AG04450 (cell line): ENCODE data around the gene COX5A. TPM values are rescaled to one million over a fixed set of nuclear protein-coding genes. Genes with fewer than 3 reads are reported as not detected.
A peak's percentile ranks its signal among the peaks of the same experiment; 100 is the strongest.

Experiments used
- CTCF ChIA-PET: fragments of 300-600, 350-600 bp; formaldehyde crosslinking; extraction: SDS; loops from one replicate; lab custom pipeline; 2022; ENCODE audit warnings: antibody characterized with exemption, inconsistent platforms; lab: Charles Lee
- POLR2A ChIA-PET: fragments of 350-600 bp; formaldehyde crosslinking; extraction: SDS; loops from one replicate; lab custom pipeline; 2021; ENCODE audit warnings: antibody characterized with exemption, inconsistent platforms; lab: Yijun Ruan, JAX
- DNase-seq: peaks from one replicate; pipeline ENCODE4 v3.0.0-alpha.2; 2011; ENCODE audit warnings: low read depth, low spot score
- H3K27ac ChIP-seq: one replicate; pipeline ENCODE4 v1.5.1; 2012; ENCODE audit warnings: low read depth, low read length, control low read depth
- H3K27me3 ChIP-seq: one replicate; pipeline ENCODE4 v1.6.0; 2012; ENCODE audit warnings: low read length; ENCODE audit not compliant: control insufficient read depth, insufficient read depth
- H3K4me3 ChIP-seq: 2 replicates; pipeline ENCODE4 v1.5.1; 2011; ENCODE audit warnings: mild to moderate bottlenecking, low read depth, low read length, control low read depth
- H3K9me3 ChIP-seq: 2 replicates; pipeline ENCODE4 v1.5.1; 2012; ENCODE audit warnings: low read length; ENCODE audit not compliant: control insufficient read depth, insufficient read depth
- polyA plus RNA-seq: library from polyadenylated mRNA; depleted of rRNA; stranded (reverse); fragments of >200 nt; gene quantifications from 2 replicates; pipeline ENCODE4 v1.2.3, GENCODE V29; 2011
- TF ChIP-seq, protein P1 (sequence below): IDR thresholded peaks from 2 replicates; pipeline ENCODE4 v1.5.1; 2011; ENCODE audit warnings: low read depth, low read length, control low read depth, inconsistent platforms

Gene COX5A
- polyA plus RNA-seq, 1 experiment = 147 TPM

DNA sequence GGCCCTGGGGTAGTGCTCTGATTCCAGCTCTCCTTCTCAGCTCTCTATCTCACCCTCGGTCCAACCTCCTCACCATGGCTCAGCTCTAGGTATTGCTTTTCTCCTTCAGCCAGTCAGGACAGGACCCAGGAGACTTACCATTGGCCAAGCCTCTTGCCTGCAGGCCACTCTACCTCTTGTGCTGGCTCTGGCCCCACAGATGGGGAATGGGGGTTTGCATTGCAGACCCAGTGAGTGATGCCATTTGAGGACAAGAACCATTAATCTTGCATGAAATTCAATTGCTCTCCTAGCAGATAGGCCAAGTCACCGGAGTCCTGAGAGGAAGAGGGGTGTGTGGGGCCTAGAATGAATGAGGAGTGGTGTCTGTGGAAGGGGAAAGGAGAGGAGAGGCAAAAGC lies 24.8 kb upstream of the COX5A start:
- peaks cover 35% of the 10 kb centered on the region for H3K27me3 ChIP-seq
- CTCF ChIA-PET = no interaction called here
- TF ChIP-seq, protein P1, sequence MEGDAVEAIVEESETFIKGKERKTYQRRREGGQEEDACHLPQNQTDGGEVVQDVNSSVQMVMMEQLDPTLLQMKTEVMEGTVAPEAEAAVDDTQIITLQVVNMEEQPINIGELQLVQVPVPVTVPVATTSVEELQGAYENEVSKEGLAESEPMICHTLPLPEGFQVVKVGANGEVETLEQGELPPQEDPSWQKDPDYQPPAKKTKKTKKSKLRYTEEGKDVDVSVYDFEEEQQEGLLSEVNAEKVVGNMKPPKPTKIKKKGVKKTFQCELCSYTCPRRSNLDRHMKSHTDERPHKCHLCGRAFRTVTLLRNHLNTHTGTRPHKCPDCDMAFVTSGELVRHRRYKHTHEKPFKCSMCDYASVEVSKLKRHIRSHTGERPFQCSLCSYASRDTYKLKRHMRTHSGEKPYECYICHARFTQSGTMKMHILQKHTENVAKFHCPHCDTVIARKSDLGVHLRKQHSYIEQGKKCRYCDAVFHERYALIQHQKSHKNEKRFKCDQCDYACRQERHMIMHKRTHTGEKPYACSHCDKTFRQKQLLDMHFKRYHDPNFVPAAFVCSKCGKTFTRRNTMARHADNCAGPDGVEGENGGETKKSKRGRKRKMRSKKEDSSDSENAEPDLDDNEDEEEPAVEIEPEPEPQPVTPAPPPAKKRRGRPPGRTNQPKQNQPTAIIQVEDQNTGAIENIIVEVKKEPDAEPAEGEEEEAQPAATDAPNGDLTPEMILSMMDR = no peak
- H3K4me3 ChIP-seq = no peak overlapping the region
- H3K27ac ChIP-seq = no peak overlapping the region
- H3K9me3 ChIP-seq = peaks cover 4% of the 10 kb centered on the region; the same call in 1 of the 2 replicates
- DNase-seq = no peak
- POLR2A ChIA-PET = no interaction called here

DNA sequence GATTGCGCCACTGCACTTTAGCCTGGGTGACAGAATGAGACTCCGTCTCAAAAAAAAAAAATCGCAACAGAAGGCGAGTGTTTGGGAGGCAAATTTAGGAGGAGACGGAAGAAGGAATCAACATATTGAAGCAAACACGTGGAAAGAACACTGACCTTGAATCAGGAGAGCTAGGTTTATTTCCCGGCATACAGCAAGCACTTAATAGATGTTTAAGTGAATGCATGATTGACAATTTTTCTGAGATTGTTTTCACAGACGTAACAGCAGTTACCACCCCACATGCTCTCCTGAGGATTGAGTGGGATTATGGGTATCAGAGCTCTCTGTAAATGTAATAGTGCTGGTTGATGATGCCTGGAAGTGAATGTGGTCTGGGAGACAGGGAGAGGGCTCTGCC lies 24.3 kb upstream of the COX5A start:
- Histone ChIP-seq H3K9me3 (peaks cover 4% of the 10 kb centered on the region; the same call in 1 of the 2 replicates), H3K4me3 (no peak overlapping the region), H3K27ac (no peak overlapping the region), H3K27me3 (peaks cover 39% of the 10 kb centered on the region)
- TF ChIP-seq, protein P1 = no peak
- ChIA-PET CTCF (interaction anchor here (0.8 to 1.6 kb wide), 2 partner anchors 12 to 330 kb away, joined by 3 read pairs; no protein-coding TSS in a partner anchor), POLR2A (interaction anchor here (0.6 kb wide), 1 partner anchor 13 kb away, joined by 4 read pairs; no protein-coding TSS in a partner anchor)
- DNase-seq = no peak

DNA sequence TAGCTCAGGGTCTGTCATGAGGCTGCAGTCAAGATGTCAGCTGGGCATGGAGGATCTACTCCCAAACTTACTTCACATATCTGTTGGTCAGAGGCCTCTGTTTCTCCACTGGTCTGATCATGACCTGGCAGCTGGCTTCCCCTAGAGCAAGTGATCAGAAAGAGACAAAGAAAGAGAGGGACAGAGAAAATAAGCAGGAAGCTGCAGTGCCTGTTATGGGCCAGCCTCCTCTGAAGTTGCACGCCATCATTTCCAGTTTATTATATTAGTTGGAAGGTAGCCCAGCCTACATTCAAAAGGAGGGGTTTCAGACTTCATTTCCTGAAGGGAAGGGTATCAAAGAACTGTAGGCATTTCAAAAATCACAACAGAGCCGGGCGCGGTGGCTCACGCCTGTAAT lies 23.7 kb upstream of the COX5A start:
- H3K9me3 ChIP-seq = peaks cover 4% of the 10 kb centered on the region; the same call in 1 of the 2 replicates
- POLR2A ChIA-PET = interaction anchor here (0.6 kb wide), 1 partner anchor 14 kb away, joined by 4 read pairs; no protein-coding TSS in a partner anchor
- peaks cover 42% of the 10 kb centered on the region for H3K27me3 ChIP-seq
- TF ChIP-seq, protein P1 = no peak
- no peak for DNase-seq
- H3K4me3 ChIP-seq = no peak overlapping the region
- H3K27ac ChIP-seq = peak overlapping the region; percentile 39
- CTCF ChIA-PET = interaction anchor here (0.5 to 1.6 kb wide), 3 partner anchors 11 to 329 kb away, joined by 3 to 6 read pairs (median 3); no protein-coding TSS in a partner anchor

DNA sequence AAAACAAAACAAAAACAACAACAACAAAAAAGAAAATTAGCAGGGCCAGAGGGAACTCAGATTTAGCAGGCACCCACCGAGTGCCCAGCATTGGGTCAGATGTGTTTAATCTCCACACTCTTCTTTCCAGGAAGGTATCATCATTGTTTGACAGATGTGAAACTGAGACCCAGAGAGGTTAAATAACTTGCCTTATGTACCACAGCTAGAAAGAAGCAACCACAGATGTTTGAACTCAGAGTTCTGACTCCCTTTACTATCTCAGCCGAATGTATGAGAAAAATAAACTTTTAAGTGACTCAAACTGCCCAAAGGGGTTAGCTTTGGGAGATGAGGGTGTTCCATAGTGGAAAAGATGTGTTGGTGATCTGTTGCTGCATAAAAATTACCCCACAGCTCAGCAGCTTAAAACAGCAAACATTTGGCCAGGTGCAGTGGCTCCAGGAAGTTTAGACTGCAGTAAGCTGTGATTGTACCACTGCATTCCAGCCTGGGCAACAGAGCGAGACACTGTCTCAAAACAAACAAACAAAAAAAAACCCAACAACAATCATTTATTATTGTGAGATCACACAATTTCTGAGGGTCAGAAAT lies 23.2 kb upstream of the COX5A start:
- no peak for DNase-seq
- POLR2A ChIA-PET = no interaction called here
- Histone ChIP-seq H3K27ac (no peak overlapping the region), H3K9me3 (peaks cover 4% of the 10 kb centered on the region; the same call in 1 of the 2 replicates), H3K4me3 (no peak overlapping the region), H3K27me3 (peaks cover 43% of the 10 kb centered on the region)
- CTCF ChIA-PET = interaction anchor here (0.5 to 1.6 kb wide), 4 partner anchors 11 to 82 kb away, joined by 3 to 6 read pairs (median 4); no protein-coding TSS in a partner anchor
- TF ChIP-seq, protein P1 = no peak

DNA sequence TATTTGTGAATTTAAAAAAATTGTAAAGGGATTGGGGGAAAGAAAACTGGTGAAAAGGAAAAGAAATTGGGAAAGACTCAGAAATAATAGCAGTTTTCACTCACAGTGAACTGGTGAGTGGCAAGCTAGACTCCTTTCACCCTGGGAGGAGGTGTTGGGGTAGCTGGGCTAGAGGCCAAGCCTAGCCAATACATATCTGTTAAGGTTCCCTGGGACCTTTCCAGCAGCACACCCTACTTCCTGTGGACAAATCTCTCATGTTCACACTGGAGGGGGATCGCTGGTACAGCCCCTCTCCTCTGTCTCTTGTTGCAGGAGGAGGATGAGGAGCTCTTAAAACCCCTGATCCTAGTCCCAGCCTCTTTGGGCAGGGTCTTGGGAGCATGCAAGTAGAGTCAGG lies 22.4 kb upstream of the COX5A start:
- DNase-seq = no peak
- POLR2A ChIA-PET = no interaction called here
- Histone ChIP-seq H3K27ac (no peak overlapping the region), H3K4me3 (no peak overlapping the region), H3K27me3 (peaks cover 51% of the 10 kb centered on the region), H3K9me3 (peaks cover 4% of the 10 kb centered on the region; the same call in 1 of the 2 replicates)
- CTCF ChIA-PET = interaction anchor here (0.9 to 1.5 kb wide), 3 partner anchors 10 to 83 kb away, joined by 3 to 6 read pairs (median 4); no protein-coding TSS in a partner anchor
- TF ChIP-seq, protein P1 = no peak
